Upper lobe of right lung (tissue), 1 donor: ENCODE measurements around the gene TMEM174. TPM values are rescaled to one million over a fixed set of nuclear protein-coding genes. Genes with fewer than 3 reads are reported as not detected.

Source experiments
- ATAC-seq: fragments of 200-7000 bp; cut with Tn5 transposase; one replicate; pipeline ENCODE4 v1.9.1; 2020; ENCODE audit warnings: mild to moderate bottlenecking, moderate library complexity
- DNase-seq: peaks from one replicate; pipeline ENCODE4 v3.0.0-alpha.2; 2020
- H3K27ac ChIP-seq: fragments of 200-600 bp; one replicate; pipeline ENCODE4 v1.8.0; 2022
- H3K27me3 ChIP-seq: fragments of 200-600 bp; one replicate; pipeline ENCODE4 v1.8.0; 2022; ENCODE audit warnings: mild to moderate bottlenecking
- H3K36me3 ChIP-seq: fragments of 200-600 bp; one replicate; pipeline ENCODE4 v1.8.0; 2022
- H3K4me1 ChIP-seq: fragments of 200-600 bp; one replicate; pipeline ENCODE4 v1.8.0; 2022
- H3K4me3 ChIP-seq: fragments of 200-600 bp; one replicate; pipeline ENCODE4 v1.8.0; 2022; ENCODE audit warnings: mild to moderate bottlenecking
- H3K9me3 ChIP-seq: fragments of 200-600 bp; one replicate; pipeline ENCODE4 v1.8.0; 2022
- CTCF ChIP-seq: fragments of 200-600 bp; IDR thresholded peaks from one replicate; pipeline ENCODE4 v1.8.0; 2022; ENCODE audit warnings: antibody characterized with exemption
- intact Hi-C: fragments of 100-400 bp; cut with DNase I; formaldehyde crosslinking; loops from one replicate; pipeline ENCODE4 v1.11.0; 2022
- long read RNA-seq: library from polyadenylated mRNA; unstranded; transcript quantifications from one replicate; pipeline ENCODE4 v2.0.0, GENCODE V29; 2021
- total RNA-seq: library from RNA; stranded (reverse); fragmentation: NEBNext Ultra II Directional; extraction: Animal tissue kit (Norgen Biotek cat#: 25700); gene quantifications from one replicate; pipeline ENCODE4 v1.2.1, GENCODE V29; 2021
- donor health status: DM: no; HTN: yes; CAD: no; lungs with severe emphysema.

TMEM174 gene
- total RNA-seq = not detected
- long read RNA-seq = 0 reads

- Histone ChIP-seq H3K27ac (no peak within 1 kb of the TSS), H3K9me3 (no peaks in the 10 kb centered on the region), H3K36me3 (no peaks in the 10 kb centered on the region), H3K27me3 (peaks cover 12% of the 10 kb centered on the region), H3K4me1 (no peaks in the 10 kb centered on the region), H3K4me3 (no peak within 1 kb of the TSS)
- ATAC-seq (no peak), DNase-seq (no peak)
- intact Hi-C loops = no loop called here
- TF ChIP-seq CTCF = no peak
Observed at GRCh38 chr5:73172951-73173350, at the start of gene TMEM174. TMEM174 (plus strand) TSS chr5:73173193; CDS start chr5:73173244, 51 bp downstream.

- ATAC-seq (no peak), DNase-seq (no peak)
- no peak for TF ChIP-seq CTCF
- H3K9me3 ChIP-seq = no peaks in the 10 kb centered on the region
- no peaks in the 10 kb centered on the region for H3K36me3 ChIP-seq
- H3K27ac ChIP-seq = no peak overlapping the region
- H3K4me1 ChIP-seq = peaks cover 8% of the 10 kb centered on the region
- no peak overlapping the region for H3K4me3 ChIP-seq
- H3K27me3 ChIP-seq = peaks cover 17% of the 10 kb centered on the region
- intact Hi-C loops = no loop called here
Observed at GRCh38 chr5:73125289-73125688, 47.7 kb upstream of the TMEM174 start.

- Histone ChIP-seq H3K9me3 (no peaks in the 10 kb centered on the region), H3K4me1 (peaks cover 8% of the 10 kb centered on the region), H3K27me3 (peaks cover 16% of the 10 kb centered on the region), H3K36me3 (no peaks in the 10 kb centered on the region), H3K4me3 (no peak overlapping the region), H3K27ac (no peak overlapping the region)
- no peak for TF ChIP-seq CTCF
- DNase-seq (no peak), ATAC-seq (no peak)
- intact Hi-C loops = no loop called here
Observed at GRCh38 chr5:73126381-73126780, 46.6 kb upstream of the TMEM174 start.

- intact Hi-C loops = no loop called here
Observed at GRCh38 chr5:73126957-73127356, 46.0 kb upstream of the TMEM174 start.

GRCh38 chr5:73129143-73129542, 43.9 kb upstream of the TMEM174 start:
- no peaks in the 10 kb centered on the region for H3K9me3 ChIP-seq
- no peak overlapping the region for H3K27ac ChIP-seq
- DNase-seq (no peak), ATAC-seq (no peak)
- H3K36me3 ChIP-seq = no peaks in the 10 kb centered on the region
- H3K4me1 ChIP-seq = no peaks in the 10 kb centered on the region
- intact Hi-C loops = no loop called here
- peaks cover 8% of the 10 kb centered on the region for H3K27me3 ChIP-seq
- TF ChIP-seq CTCF = no peak
- H3K4me3 ChIP-seq = no peak overlapping the region

More at GRCh38 chr5:73126957-73127356, 46.0 kb upstream of the TMEM174 start:
- Histone ChIP-seq H3K27me3 (peaks cover 11% of the 10 kb centered on the region), H3K4me3 (no peak overlapping the region), H3K27ac (no peak overlapping the region), H3K9me3 (no peaks in the 10 kb centered on the region), H3K4me1 (peaks cover 8% of the 10 kb centered on the region), H3K36me3 (no peaks in the 10 kb centered on the region)
- ATAC-seq (no peak), DNase-seq (no peak)
- no peak for TF ChIP-seq CTCF

GRCh38 chr5:73130811-73131210, 42.2 kb upstream of the TMEM174 start:
- Histone ChIP-seq H3K27me3 (peaks cover 7% of the 10 kb centered on the region), H3K27ac (no peak overlapping the region)

More at GRCh38 chr5:73130811-73131210, 42.2 kb upstream of the TMEM174 start:
- no peaks in the 10 kb centered on the region for H3K9me3 ChIP-seq
- H3K36me3 ChIP-seq = no peaks in the 10 kb centered on the region
- intact Hi-C loops = no loop called here
- H3K4me1 ChIP-seq = no peaks in the 10 kb centered on the region
- H3K4me3 ChIP-seq = no peak overlapping the region
- DNase-seq = no peak
- ATAC-seq = no peak
- TF ChIP-seq CTCF = no peak
